Neural cell (in vitro differentiated cells): Measurements from ENCODE around the gene PLXDC2. TPM values are rescaled to one million over a fixed set of nuclear protein-coding genes. Genes with fewer than 3 reads are reported as not detected.

Experiments
- H2AFZ ChIP-seq: fragments of 200-600, 300-800 bp; sonication (generic), shearing (Covaris generic); 2 replicates; pipeline ENCODE4 v1.6.0; 2014; ENCODE audit warnings: low read depth, mild to moderate bottlenecking, antibody characterized with exemption, low read length, moderate library complexity
- H3F3A ChIP-seq: fragments of 200-600 bp; shearing (Covaris generic); 2 replicates; pipeline ENCODE4 v1.6.1; 2016; ENCODE audit warnings: mild to moderate bottlenecking, moderate library complexity, mixed read lengths, antibody characterized with exemption, low read length; ENCODE audit not compliant: insufficient read depth, poor library complexity, severe bottlenecking
- H3K27ac ChIP-seq: fragments of 200-600, 300-800 bp; sonication (generic), shearing (Covaris generic); 2 replicates; pipeline ENCODE4 v1.5.1; 2014; ENCODE audit warnings: mild to moderate bottlenecking, low read length, moderate library complexity
- H3K27me3 ChIP-seq: fragments of 300-800, 200-600 bp; sonication (generic), shearing (Covaris generic); 2 replicates; pipeline ENCODE4 v1.6.0; 2014; ENCODE audit warnings: mild to moderate bottlenecking, low read depth, low read length, moderate library complexity; ENCODE audit not compliant: insufficient read depth
- H3K36me3 ChIP-seq: fragments of 300-800, 200-600 bp; sonication (generic), shearing (Covaris generic); 2 replicates; pipeline ENCODE4 v1.5.1; 2014; ENCODE audit warnings: mild to moderate bottlenecking, antibody characterized with exemption, low read length, moderate library complexity; ENCODE audit not compliant: insufficient read depth
- H3K4me2 ChIP-seq: fragments of 300-800, 200-600 bp; sonication (generic), shearing (Covaris generic); 2 replicates; pipeline ENCODE4 v1.6.0; 2014; ENCODE audit warnings: mild to moderate bottlenecking, low read length
- H3K4me3 ChIP-seq: fragments of 300-800, 200-600 bp; sonication (generic), shearing (Covaris generic); 2 replicates; pipeline ENCODE4 v1.5.1; 2014; ENCODE audit warnings: mild to moderate bottlenecking, low read length, moderate library complexity
- H3K79me2 ChIP-seq: fragments of 200-600 bp; shearing (Covaris generic); replicated peaks from 2 replicates; pipeline ENCODE4 v1.6.0; 2014; ENCODE audit warnings: mild to moderate bottlenecking, low read length, moderate library complexity; ENCODE audit not compliant: insufficient read depth
- H3K9ac ChIP-seq: fragments of 300-800, 200-600 bp; sonication (generic), shearing (Covaris generic); 2 replicates; pipeline ENCODE4 v1.6.1; 2016; ENCODE audit warnings: mild to moderate bottlenecking, low read length, mixed read lengths
- H3K9me2 ChIP-seq: fragments of 200-600 bp; shearing (Covaris generic); 2 replicates; pipeline ENCODE4 v1.6.1; 2016; ENCODE audit warnings: mild to moderate bottlenecking, low read length, mixed read lengths; ENCODE audit not compliant: insufficient read depth
- H3K9me3 ChIP-seq: fragments of 200-600, 300-800 bp; sonication (generic), shearing (Covaris generic); 2 replicates; pipeline ENCODE4 v1.6.1; 2016; ENCODE audit warnings: mild to moderate bottlenecking, mixed run types, low read length, moderate library complexity, mixed read lengths
- H4K20me1 ChIP-seq: fragments of 200-600 bp; shearing (Covaris generic); 2 replicates; pipeline ENCODE4 v1.6.1; 2016; ENCODE audit warnings: mild to moderate bottlenecking, mixed run types; ENCODE audit not compliant: insufficient read depth
- CTCF ChIP-seq: fragments of 450-650 bp; IDR thresholded peaks from 2 replicates; pipeline ENCODE4 v1.5.1; 2014; ENCODE audit warnings: antibody characterized with exemption, mild to moderate bottlenecking, moderate library complexity; ENCODE audit not compliant: poor library complexity, severe bottlenecking
- EP300 ChIP-seq: fragments of 450-650 bp; conservative IDR thresholded peaks from 2 replicates; pipeline ENCODE4 v1.6.1; 2014; ENCODE audit warnings: antibody characterized with exemption, mild to moderate bottlenecking, moderate library complexity; ENCODE audit not compliant: poor library complexity, severe bottlenecking
- EZH2 ChIP-seq: fragments of 200-600, 300-800 bp; shearing (Covaris generic), sonication (generic); IDR thresholded peaks from 2 replicates; pipeline ENCODE4 v1.6.1; 2014; ENCODE audit warnings: antibody characterized with exemption, low read length, borderline replicate concordance, mild to moderate bottlenecking; ENCODE audit not compliant: insufficient read depth, poor library complexity, severe bottlenecking
- MXI1 ChIP-seq: fragments of 450-650 bp; conservative IDR thresholded peaks from 2 replicates; pipeline ENCODE4 v1.6.1; 2014; ENCODE audit warnings: antibody characterized with exemption, mild to moderate bottlenecking; ENCODE audit not compliant: poor library complexity, severe bottlenecking
- POLR2AphosphoS5 ChIP-seq: IDR thresholded peaks from 2 replicates; pipeline ENCODE4 v1.6.1; 2012
- RAD21 ChIP-seq: fragments of 450-650 bp; conservative IDR thresholded peaks from 2 replicates; pipeline ENCODE4 v1.6.1; 2014; ENCODE audit warnings: antibody characterized with exemption, mild to moderate bottlenecking, moderate library complexity
- REST ChIP-seq: IDR thresholded peaks from 2 replicates; pipeline ENCODE4 v1.6.1; 2012; ENCODE audit warnings: borderline replicate concordance
- SMC3 ChIP-seq: fragments of 450-650 bp; conservative IDR thresholded peaks from 2 replicates; pipeline ENCODE4 v1.6.1; 2014; ENCODE audit warnings: antibody characterized with exemption, mild to moderate bottlenecking, moderate library complexity; ENCODE audit not compliant: poor library complexity
- TAF1 ChIP-seq: IDR thresholded peaks from 2 replicates; pipeline ENCODE4 v1.6.1; 2012; ENCODE audit warnings: low read depth
- polyA plus RNA-seq: library from polyadenylated mRNA; depleted of rRNA; stranded (reverse); fragments of >200 nt; gene quantifications from 2 replicates; pipeline ENCODE4 v1.2.3, GENCODE V29; 2014

PLXDC2 gene
- polyA plus RNA-seq, 1 donor from 2014 or later, result 2.3 TPM

GRCh38 chr10:20277820-20278219 lies 461.6 kb downstream of the PLXDC2 start:
- Histone ChIP-seq H3K9me3 (no peaks in the 10 kb centered on the region), H3K4me2 (no peak overlapping the region), H3K79me2 (no peaks in the 10 kb centered on the region), H3K4me3 (no peak overlapping the region), H4K20me1 (no peaks in the 10 kb centered on the region), H2AFZ (no peak overlapping the region), H3F3A (no peaks in the 10 kb centered on the region), H3K27ac (no peak overlapping the region), H3K36me3 (no peaks in the 10 kb centered on the region), H3K9ac (no peak overlapping the region), H3K27me3 (no peaks in the 10 kb centered on the region), H3K9me2 (no peaks in the 10 kb centered on the region)
- TF ChIP-seq CTCF (no peak), MXI1 (no peak), EZH2 (no peak), RAD21 (no peak), EP300 (no peak), SMC3 (no peak)

GRCh38 chr10:20281579-20281978 lies 465.3 kb downstream of the PLXDC2 start:
- Histone ChIP-seq H4K20me1 (no peaks in the 10 kb centered on the region), H3K79me2 (no peaks in the 10 kb centered on the region), H3K27ac (no peak overlapping the region), H3K9me3 (no peaks in the 10 kb centered on the region), H3F3A (no peaks in the 10 kb centered on the region), H2AFZ (no peak overlapping the region), H3K27me3 (no peaks in the 10 kb centered on the region), H3K36me3 (no peaks in the 10 kb centered on the region), H3K9me2 (no peaks in the 10 kb centered on the region), H3K4me3 (no peak overlapping the region), H3K4me2 (no peak overlapping the region), H3K9ac (no peak overlapping the region)
- TF ChIP-seq EP300, result no peak
- TF ChIP-seq CTCF, result no peak
- TF ChIP-seq MXI1, result no peak
- no peak for TF ChIP-seq TAF1
- no peak for TF ChIP-seq SMC3
- TF ChIP-seq RAD21, result no peak
- TF ChIP-seq REST, result no peak
- no peak for TF ChIP-seq EZH2
- TF ChIP-seq POLR2AphosphoS5, result no peak
